GM21367 (cell line): ENCODE results near the gene GRIA4.
A peak's percentile ranks its signal among the peaks of the same experiment; 100 is the strongest.

Experiments used
- ATAC-seq: cut with Tn5 transposase; IDR thresholded peaks from one replicate; pipeline ENCODE4 v1.9.1; 2021; ENCODE audit not compliant: unreplicated experiment

GRIA4 gene

GRCh38 chr11:105636496-105636895 is 26.6 kb downstream of the GRIA4 start:
- ATAC-seq = no peak

GRCh38 chr11:105639527-105639926 is 29.7 kb downstream of the GRIA4 start:
- ATAC-seq = no peak

- no peak for ATAC-seq
Measured at GRCh38 chr11:105641433-105641832, 31.6 kb downstream of the GRIA4 start.

- no peak for ATAC-seq
Measured at GRCh38 chr11:105642870-105643269, 33.0 kb downstream of the GRIA4 start.

GRCh38 chr11:105644839-105645573 is 35.1 kb downstream of the GRIA4 start:
- ATAC-seq = no peak

- ATAC-seq = no peak
Measured at GRCh38 chr11:105647780-105648179, 37.9 kb downstream of the GRIA4 start.

- ATAC-seq = no peak
Measured at GRCh38 chr11:105648762-105649161, 38.9 kb downstream of the GRIA4 start.

- no peak for ATAC-seq
Measured at GRCh38 chr11:105665281-105665680, 55.4 kb downstream of the GRIA4 start.

- ATAC-seq = no peak
Measured at GRCh38 chr11:105667441-105667840, 57.6 kb downstream of the GRIA4 start.

- ATAC-seq = no peak
Measured at GRCh38 chr11:105670811-105671210, 60.9 kb downstream of the GRIA4 start.

- no peak for ATAC-seq
Measured at GRCh38 chr11:105673089-105673488, 63.2 kb downstream of the GRIA4 start.

GRCh38 chr11:105689631-105690030 is 79.8 kb downstream of the GRIA4 start:
- ATAC-seq = no peak

GRCh38 chr11:105690467-105690866 is 80.6 kb downstream of the GRIA4 start:
- no peak for ATAC-seq

- ATAC-seq = no peak
Measured at GRCh38 chr11:105693075-105693759, 83.3 kb downstream of the GRIA4 start.

- ATAC-seq = peak; percentile 49
Measured at GRCh38 chr11:105696000-105696399, 86.1 kb downstream of the GRIA4 start.

- no peak for ATAC-seq
Measured at GRCh38 chr11:105697291-105697690, 87.4 kb downstream of the GRIA4 start.

- ATAC-seq = no peak
Measured at GRCh38 chr11:105699203-105699602, 89.3 kb downstream of the GRIA4 start.

GRCh38 chr11:105700271-105700670 is 90.4 kb downstream of the GRIA4 start:
- no peak for ATAC-seq

GRCh38 chr11:105701098-105701497 is 91.2 kb downstream of the GRIA4 start:
- no peak for ATAC-seq

GRCh38 chr11:105705786-105706530 is 96.1 kb downstream of the GRIA4 start:
- no peak for ATAC-seq

- no peak for ATAC-seq
Measured at GRCh38 chr11:105713106-105713505, 103.2 kb downstream of the GRIA4 start.

- no peak for ATAC-seq
Measured at GRCh38 chr11:105713696-105714095, 103.8 kb downstream of the GRIA4 start.
